Thoracic aorta (tissue), 2 donors: ENCODE results near the gene BTN2A1. TPM values are rescaled to one million over a fixed set of nuclear protein-coding genes. Genes with fewer than 3 reads are reported as not detected.
"Not testable (repeated sequence)": the region's sequence is repeated elsewhere in the genome, so short reads cannot be mapped to it uniquely, and the experiment has no call there.

Experiments
- ATAC-seq: fragments of 150-250 bp; one replicate; pipeline ENCODE4 v1.8.0; 2017; ENCODE audit warnings: low read depth; ENCODE audit not compliant: insufficient number of reproducible peaks, low FRiP score
- DNase-seq: peaks from one replicate; pipeline ENCODE4 v3.0.0-alpha.2; 2020; ENCODE audit warnings: low spot score
- H3K27ac ChIP-seq, 2 donors: fragments of 200-600 bp; sonication (generic); 1 replicate in 1 of 2; 2 replicates in 1 of 2; pipeline ENCODE4 v1.5.1; 2016; ENCODE audit warnings: mild to moderate bottlenecking in 2 of 2, moderate library complexity in 2 of 2
- H3K27me3 ChIP-seq: fragments of 200-600 bp; sonication (generic); replicated peaks from 2 replicates; pipeline ENCODE4 v1.6.0; 2016; ENCODE audit warnings: mild to moderate bottlenecking; ENCODE audit not compliant: insufficient read depth
- H3K36me3 ChIP-seq: fragments of 200-600 bp; sonication (generic); one replicate; pipeline ENCODE4 v1.5.1; 2016
- H3K4me1 ChIP-seq, 2 donors: fragments of 200-600 bp; sonication (generic); 1 replicate in 1 of 2; 2 replicates in 1 of 2; pipeline versions ENCODE4 v1.5.1 to v1.6.0; 2016; ENCODE audit warnings: low read depth in 2 of 2, mild to moderate bottlenecking in 1 of 2; ENCODE audit not compliant: control insufficient read depth in 1 of 2
- H3K4me3 ChIP-seq: fragments of 200-600 bp; sonication (generic); 2 replicates; pipeline ENCODE4 v1.5.1; 2016; ENCODE audit warnings: mild to moderate bottlenecking
- H3K9me3 ChIP-seq: fragments of 200-600 bp; sonication (generic); 2 replicates; pipeline ENCODE4 v1.5.1; 2016
- total RNA-seq, 2 donors: library from RNA; depleted of rRNA; stranded (reverse); fragments of >200 nt; gene quantifications; one replicate each; pipeline versions ENCODE4 v1.1.0 to v1.2.3, GENCODE V29; 2016
- TF ChIP-seq, protein P1 (sequence below): fragments of 200-600 bp; sonication (generic); IDR thresholded peaks from one replicate; pipeline ENCODE4 v1.5.1; 2019; ENCODE audit warnings: antibody characterized with exemption

The BTN2A1 gene
- total RNA-seq, 2 donors from 2014 or later = 22.9 to 24.5 TPM

DNA sequence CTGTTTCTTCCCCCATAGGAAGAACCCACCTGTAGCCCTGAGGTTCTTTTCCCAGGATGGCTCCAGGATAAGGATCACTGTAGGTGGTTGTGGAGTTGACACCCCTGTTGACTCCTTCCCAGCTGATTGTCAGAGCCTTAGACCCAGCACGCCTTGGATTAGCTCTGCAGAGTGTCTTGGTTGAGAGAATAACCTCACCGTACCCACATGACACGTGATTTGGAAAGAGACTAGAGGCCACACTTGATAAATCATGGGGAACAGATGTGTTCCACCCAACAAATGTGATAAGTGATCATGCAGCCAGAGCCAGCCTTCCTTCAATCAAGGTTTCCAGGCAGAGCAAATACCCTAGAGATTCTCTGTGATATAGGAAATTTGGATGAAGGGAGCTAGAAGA lies 43.5 kb upstream of the BTN2A1 start:
- ATAC-seq = no peak

GRCh38 chr6:26415036-26415614 lies 42.6 kb upstream of the BTN2A1 start:
- no peak overlapping the region for H3K27ac ChIP-seq
- no peak overlapping the region for H3K4me3 ChIP-seq
- no peaks in the 10 kb centered on the region for H3K27me3 ChIP-seq
- H3K36me3 ChIP-seq = no peaks in the 10 kb centered on the region
- H3K4me1 ChIP-seq = peaks cover 0 to 3% of the 10 kb centered on the region in 2 donors
- TF ChIP-seq, protein P1, sequence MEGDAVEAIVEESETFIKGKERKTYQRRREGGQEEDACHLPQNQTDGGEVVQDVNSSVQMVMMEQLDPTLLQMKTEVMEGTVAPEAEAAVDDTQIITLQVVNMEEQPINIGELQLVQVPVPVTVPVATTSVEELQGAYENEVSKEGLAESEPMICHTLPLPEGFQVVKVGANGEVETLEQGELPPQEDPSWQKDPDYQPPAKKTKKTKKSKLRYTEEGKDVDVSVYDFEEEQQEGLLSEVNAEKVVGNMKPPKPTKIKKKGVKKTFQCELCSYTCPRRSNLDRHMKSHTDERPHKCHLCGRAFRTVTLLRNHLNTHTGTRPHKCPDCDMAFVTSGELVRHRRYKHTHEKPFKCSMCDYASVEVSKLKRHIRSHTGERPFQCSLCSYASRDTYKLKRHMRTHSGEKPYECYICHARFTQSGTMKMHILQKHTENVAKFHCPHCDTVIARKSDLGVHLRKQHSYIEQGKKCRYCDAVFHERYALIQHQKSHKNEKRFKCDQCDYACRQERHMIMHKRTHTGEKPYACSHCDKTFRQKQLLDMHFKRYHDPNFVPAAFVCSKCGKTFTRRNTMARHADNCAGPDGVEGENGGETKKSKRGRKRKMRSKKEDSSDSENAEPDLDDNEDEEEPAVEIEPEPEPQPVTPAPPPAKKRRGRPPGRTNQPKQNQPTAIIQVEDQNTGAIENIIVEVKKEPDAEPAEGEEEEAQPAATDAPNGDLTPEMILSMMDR = no peak
- DNase-seq (no peak), ATAC-seq (no peak)
- no peaks in the 10 kb centered on the region for H3K9me3 ChIP-seq

More for the DNA sequence above, 43.5 kb upstream of the BTN2A1 start:
- Histone ChIP-seq H3K27me3 (no peaks in the 10 kb centered on the region), H3K4me1 (no peaks in the 10 kb centered on the region), H3K27ac (no peak overlapping the region), H3K4me3 (no peak overlapping the region), H3K36me3 (peaks cover 3% of the 10 kb centered on the region), H3K9me3 (no peaks in the 10 kb centered on the region)
- no peak for DNase-seq
- TF ChIP-seq, protein P1 = no peak

DNA sequence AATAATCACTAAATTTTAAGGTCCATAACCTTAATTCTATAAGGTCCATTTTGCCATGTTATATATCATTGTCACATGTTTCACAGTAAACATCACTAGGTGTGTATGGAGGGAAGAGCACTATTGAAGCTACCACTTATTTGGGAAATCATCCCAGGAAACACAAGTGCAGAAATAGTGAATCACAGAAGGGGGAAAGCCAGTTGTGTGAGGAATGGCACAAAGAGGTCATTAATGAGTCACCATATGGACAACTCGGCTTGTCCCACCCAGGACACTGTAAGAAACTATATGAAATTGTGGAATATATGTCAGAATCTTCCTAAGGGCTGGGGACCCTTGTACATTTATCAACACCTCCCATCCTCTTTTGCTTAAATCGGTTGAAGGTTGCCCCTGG lies 42.0 kb upstream of the BTN2A1 start:
- H3K4me3 ChIP-seq = no peak overlapping the region
- H3K27ac ChIP-seq = no peak overlapping the region
- peaks cover 4 to 10% of the 10 kb centered on the region in 2 donors for H3K4me1 ChIP-seq
- TF ChIP-seq, protein P1 = no peak
- no peaks in the 10 kb centered on the region for H3K36me3 ChIP-seq
- DNase-seq = no peak
- H3K9me3 ChIP-seq = no peaks in the 10 kb centered on the region
- ATAC-seq = no peak
- no peaks in the 10 kb centered on the region for H3K27me3 ChIP-seq

- Histone ChIP-seq H3K4me3 (no peak overlapping the region), H3K4me1 (peaks cover 5 to 12% of the 10 kb centered on the region in 2 donors), H3K27me3 (no peaks in the 10 kb centered on the region), H3K9me3 (no peaks in the 10 kb centered on the region), H3K27ac (no peak overlapping the region), H3K36me3 (no peaks in the 10 kb centered on the region)
- DNase-seq (no peak), ATAC-seq (no peak)
- TF ChIP-seq, protein P1 = no peak
Observed at GRCh38 chr6:26416288-26416687, 41.5 kb upstream of the BTN2A1 start.

DNA sequence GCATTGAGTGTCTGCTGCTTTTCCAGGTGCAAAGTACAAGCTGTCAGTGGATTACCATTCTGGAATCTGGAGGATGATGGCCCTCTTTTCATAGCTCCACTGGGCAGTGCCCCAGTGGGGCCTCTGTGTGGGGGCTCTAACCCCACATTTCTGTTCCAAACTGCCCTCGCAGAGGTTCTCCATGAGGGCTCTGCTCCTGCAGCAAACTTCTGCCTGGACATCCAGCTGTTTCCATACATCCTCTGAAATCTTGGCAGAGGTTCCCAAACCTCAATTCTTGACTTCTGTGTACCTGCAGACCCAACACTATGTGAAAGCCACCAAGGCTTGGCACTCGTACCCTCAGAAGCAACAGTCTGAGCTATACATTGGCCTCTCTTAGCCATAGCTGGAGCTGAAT lies 39.7 kb upstream of the BTN2A1 start:
- not testable (repeated sequence) for DNase-seq, H3K27me3 ChIP-seq, H3K4me3 ChIP-seq, ATAC-seq, H3K27ac ChIP-seq, H3K36me3 ChIP-seq, H3K9me3 ChIP-seq
- H3K4me1 ChIP-seq = peaks cover 11 to 23% of the 10 kb centered on the region in 2 donors

DNA sequence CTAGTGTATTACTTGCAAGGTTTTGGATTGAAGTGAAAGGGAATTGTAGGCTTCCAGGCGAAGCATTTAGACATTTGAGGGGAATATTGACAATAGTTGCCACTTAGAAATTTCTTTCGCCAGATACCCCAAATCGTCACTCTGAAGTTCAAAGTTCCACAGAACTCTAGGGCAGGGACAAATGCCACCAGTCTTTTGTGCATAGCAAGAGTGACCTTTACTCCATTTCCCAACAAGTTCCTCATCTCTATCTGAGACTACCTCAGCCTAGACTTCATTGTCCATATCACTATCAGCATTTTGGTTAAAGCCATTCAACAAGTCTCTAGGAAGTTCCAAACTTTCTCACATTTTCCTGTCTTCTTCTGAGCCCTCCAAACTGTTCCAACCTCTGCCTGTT lies 39.0 kb upstream of the BTN2A1 start:
- peaks cover 11 to 28% of the 10 kb centered on the region in 2 donors for H3K4me1 ChIP-seq
- not testable (repeated sequence) for ATAC-seq, H3K4me3 ChIP-seq, H3K9me3 ChIP-seq, DNase-seq, H3K27ac ChIP-seq, H3K36me3 ChIP-seq, H3K27me3 ChIP-seq
